AG04450 (cell line): ENCODE measurements around the gene TMEM50A. TPM values are rescaled to one million over a fixed set of nuclear protein-coding genes. Genes with fewer than 3 reads are reported as not detected.
"Not testable (repeated sequence)": the region's sequence is repeated elsewhere in the genome, so short reads cannot be mapped to it uniquely, and the experiment has no call there.

Experiments
- CTCF ChIA-PET: fragments of 300-600, 350-600 bp; formaldehyde crosslinking; extraction: SDS; loops from one replicate; lab custom pipeline; 2022; ENCODE audit warnings: antibody characterized with exemption, inconsistent platforms; lab: Charles Lee
- POLR2A ChIA-PET: fragments of 350-600 bp; formaldehyde crosslinking; extraction: SDS; loops from one replicate; lab custom pipeline; 2021; ENCODE audit warnings: antibody characterized with exemption, inconsistent platforms; lab: Yijun Ruan, JAX
- DNase-seq: peaks from one replicate; pipeline ENCODE4 v3.0.0-alpha.2; 2011; ENCODE audit warnings: low read depth, low spot score
- H3K27ac ChIP-seq: one replicate; pipeline ENCODE4 v1.5.1; 2012; ENCODE audit warnings: low read depth, low read length, control low read depth
- H3K27me3 ChIP-seq: one replicate; pipeline ENCODE4 v1.6.0; 2012; ENCODE audit warnings: low read length; ENCODE audit not compliant: control insufficient read depth, insufficient read depth
- H3K4me3 ChIP-seq: 2 replicates; pipeline ENCODE4 v1.5.1; 2011; ENCODE audit warnings: mild to moderate bottlenecking, low read depth, low read length, control low read depth
- H3K9me3 ChIP-seq: 2 replicates; pipeline ENCODE4 v1.5.1; 2012; ENCODE audit warnings: low read length; ENCODE audit not compliant: control insufficient read depth, insufficient read depth
- CTCF ChIP-seq: IDR thresholded peaks from 2 replicates; pipeline ENCODE4 v1.5.1; 2011; ENCODE audit warnings: low read depth, low read length, control low read depth, inconsistent platforms
- polyA plus RNA-seq: library from polyadenylated mRNA; depleted of rRNA; stranded (reverse); fragments of >200 nt; gene quantifications from 2 replicates; pipeline ENCODE4 v1.2.3, GENCODE V29; 2011

TMEM50A gene
- polyA plus RNA-seq, 1 experiment, result 134 TPM

GRCh38 chr1:25336922-25337354 lies 1.2 kb upstream of the TMEM50A start:
- H3K9me3 ChIP-seq, DNase-seq, H3K27ac ChIP-seq, H3K27me3 ChIP-seq, POLR2A ChIA-PET, CTCF ChIA-PET: not testable (repeated sequence)
- peak overlapping the region; percentile 73 for H3K4me3 ChIP-seq
- 0 out of 2 replicates have a peak, but pooled peaks have one; percentile 11 for TF ChIP-seq CTCF

- CTCF ChIA-PET, POLR2A ChIA-PET: not testable (repeated sequence)
- peak overlapping the region; percentile 92 for H3K27ac ChIP-seq
Observed at GRCh38 chr1:25337483-25338187, 499 bp upstream of the TMEM50A start.

GRCh38 chr1:25338986-25339385 lies 852 bp downstream of the TMEM50A start:
- ChIA-PET CTCF (no interaction called here), POLR2A (interaction anchor here (1.0 to 1.6 kb wide), 2 partner anchors 91 to 99 kb away, joined by 3 to 6 read pairs; partner anchors contain the start of gene RSRP1)
- Histone ChIP-seq H3K27ac (peak overlapping the region; percentile 93), H3K9me3 (peaks cover 3% of the 10 kb centered on the region; the same call in 1 of the 2 replicates), H3K27me3 (no peaks in the 10 kb centered on the region), H3K4me3 (peak overlapping the region; percentile 93)
- DNase-seq, result no peak
- TF ChIP-seq CTCF, result 0 out of 2 replicates have a peak, but pooled peaks have one; percentile 0

More at GRCh38 chr1:25337483-25338187, 499 bp upstream of the TMEM50A start:
- not testable (repeated sequence) for DNase-seq, H3K27me3 ChIP-seq, H3K9me3 ChIP-seq
- H3K4me3 ChIP-seq, result peak overlapping the region; percentile 67

GRCh38 chr1:25341746-25342145 lies 3.6 kb downstream of the TMEM50A start:
- peaks cover 3% of the 10 kb centered on the region; the same call in 1 of the 2 replicates for H3K9me3 ChIP-seq
- no peak overlapping the region for H3K4me3 ChIP-seq
- DNase-seq, result no peak
- no peak for TF ChIP-seq CTCF
- ChIA-PET POLR2A (no interaction called here), CTCF (interaction anchor here (0.6 kb wide), 1 partner anchor 18 kb away, joined by 3 read pairs; no protein-coding TSS in a partner anchor)
- H3K27ac ChIP-seq, result no peak overlapping the region
- no peaks in the 10 kb centered on the region for H3K27me3 ChIP-seq

- H3K27me3 ChIP-seq, result no peaks in the 10 kb centered on the region
- POLR2A ChIA-PET, result no interaction called here
- no peak for DNase-seq
- peaks cover 3% of the 10 kb centered on the region; the same call in 1 of the 2 replicates for H3K9me3 ChIP-seq
- TF ChIP-seq CTCF, result no peak
- CTCF ChIA-PET, result interaction anchor here (1.4 kb wide), 1 partner anchor 552 kb away, joined by 3 read pairs; no protein-coding TSS in a partner anchor
- no peak overlapping the region for H3K27ac ChIP-seq
- H3K4me3 ChIP-seq, result no peak overlapping the region
Observed at GRCh38 chr1:25342846-25343245, 4.7 kb downstream of the TMEM50A start.
